NB4 (cell line): ENCODE measurements around the gene NIPAL1.

Experiments used
- MYC ChIP-seq: IDR thresholded peaks from 2 replicates; pipeline ENCODE4 v1.6.1; 2011; ENCODE audit warnings: low read depth, low read length
- POLR2A ChIP-seq: IDR thresholded peaks from 2 replicates; pipeline ENCODE4 v1.6.1; 2011; ENCODE audit warnings: mild to moderate bottlenecking; ENCODE audit not compliant: insufficient read length; ENCODE audit errors: extremely low read depth
- TF ChIP-seq, protein P1 (sequence below): IDR thresholded peaks from 2 replicates; pipeline ENCODE4 v1.6.1; 2011; ENCODE audit warnings: low read depth, low read length
- TF ChIP-seq, protein P2 (sequence below): IDR thresholded peaks from one replicate; pipeline ENCODE4 v1.5.1; 2012; ENCODE audit warnings: low read depth, low read length

DNA sequence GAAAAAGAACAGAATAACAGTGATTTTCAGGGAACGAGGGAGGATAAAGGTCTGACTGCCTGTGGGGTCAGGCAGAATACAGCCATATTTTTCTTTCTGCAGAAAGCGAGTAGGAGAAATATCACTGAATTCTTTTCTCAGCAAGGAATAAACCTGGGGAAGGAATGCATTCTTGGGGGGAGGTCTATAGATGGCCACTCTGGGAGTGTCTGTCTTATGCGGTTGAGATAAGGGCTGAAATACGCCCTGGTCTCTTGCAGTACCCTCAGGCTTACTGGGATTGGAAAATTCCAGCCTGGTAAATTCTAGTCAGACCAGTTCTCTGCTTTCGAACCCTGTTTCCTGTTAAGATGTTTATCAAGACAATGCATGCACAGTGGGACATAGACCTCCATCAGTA is 26.4 kb upstream of the NIPAL1 start:
- TF ChIP-seq, protein P1, sequence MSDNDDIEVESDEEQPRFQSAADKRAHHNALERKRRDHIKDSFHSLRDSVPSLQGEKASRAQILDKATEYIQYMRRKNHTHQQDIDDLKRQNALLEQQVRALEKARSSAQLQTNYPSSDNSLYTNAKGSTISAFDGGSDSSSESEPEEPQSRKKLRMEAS = no peak
- TF ChIP-seq, protein P2, sequence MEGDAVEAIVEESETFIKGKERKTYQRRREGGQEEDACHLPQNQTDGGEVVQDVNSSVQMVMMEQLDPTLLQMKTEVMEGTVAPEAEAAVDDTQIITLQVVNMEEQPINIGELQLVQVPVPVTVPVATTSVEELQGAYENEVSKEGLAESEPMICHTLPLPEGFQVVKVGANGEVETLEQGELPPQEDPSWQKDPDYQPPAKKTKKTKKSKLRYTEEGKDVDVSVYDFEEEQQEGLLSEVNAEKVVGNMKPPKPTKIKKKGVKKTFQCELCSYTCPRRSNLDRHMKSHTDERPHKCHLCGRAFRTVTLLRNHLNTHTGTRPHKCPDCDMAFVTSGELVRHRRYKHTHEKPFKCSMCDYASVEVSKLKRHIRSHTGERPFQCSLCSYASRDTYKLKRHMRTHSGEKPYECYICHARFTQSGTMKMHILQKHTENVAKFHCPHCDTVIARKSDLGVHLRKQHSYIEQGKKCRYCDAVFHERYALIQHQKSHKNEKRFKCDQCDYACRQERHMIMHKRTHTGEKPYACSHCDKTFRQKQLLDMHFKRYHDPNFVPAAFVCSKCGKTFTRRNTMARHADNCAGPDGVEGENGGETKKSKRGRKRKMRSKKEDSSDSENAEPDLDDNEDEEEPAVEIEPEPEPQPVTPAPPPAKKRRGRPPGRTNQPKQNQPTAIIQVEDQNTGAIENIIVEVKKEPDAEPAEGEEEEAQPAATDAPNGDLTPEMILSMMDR = no peak
- TF ChIP-seq POLR2A (no peak), MYC (no peak)
